ENCODE results near the gene KIF5C. TPM values are rescaled to one million over a fixed set of nuclear protein-coding genes. Genes with fewer than 3 reads are reported as not detected.

The KIF5C gene
- total and polyA plus RNA-seq, 2 donors (not counting 1 experiment from before 2014, with no cell fraction given) = 1.9 to 6.1 TPM

- Histone ChIP-seq H3K9me3 (ENCODE audit: control extremely low read depth in 1 of 3, control insufficient read depth in 2 of 3, insufficient read depth in 1 of 3, low read length in 2 of 3) (no peaks in the 10 kb centered on the region), H3K4me3 (ENCODE audit: control extremely low read depth in 1 of 5, extremely low read depth in 1 of 5, insufficient read depth in 1 of 5, low read depth in 2 of 5, low read length in 4 of 5) (no peak overlapping the region), H3K4me1 (ENCODE audit: control insufficient read depth in 2 of 2, insufficient read depth in 2 of 2, low read length in 2 of 2) (no peaks in the 10 kb centered on the region), H3K4me2 (replicated peaks; ENCODE audit: low read depth, low read length, poor library complexity, severe bottlenecking) (no peak overlapping the region), H2AFZ (ENCODE audit: insufficient read depth, low read depth, low read length, poor library complexity, severe bottlenecking) (no peak overlapping the region), H3K36me3 (replicated peaks in 1 of 2; ENCODE audit: control extremely low read depth in 1 of 2, control insufficient read depth in 1 of 2, extremely low read depth in 1 of 2, insufficient read depth in 2 of 2, low read length in 1 of 2) (no peaks in the 10 kb centered on the region), H3K79me2 (ENCODE audit: control insufficient read depth, insufficient read depth, low read length) (no peaks in the 10 kb centered on the region), H3K9ac (ENCODE audit: low read length) (no peak overlapping the region), H4K20me1 (ENCODE audit: control insufficient read depth, insufficient read depth, low read length, poor library complexity, severe bottlenecking) (no peaks in the 10 kb centered on the region), H3K27ac (ENCODE audit: low read length in 2 of 2) (no peak overlapping the region), H3K27me3 (replicated peaks in 1 of 4; ENCODE audit: control extremely low read depth in 1 of 4, control insufficient read depth in 3 of 4, insufficient read depth in 4 of 4, low read length in 3 of 4) (no peaks in the 10 kb centered on the region)
- ChIA-PET CTCF (no interaction called here), POLR2A (interaction anchor here (0.5 kb wide), 1 partner anchor 180 kb away, joined by 7 read pairs; no protein-coding TSS in a partner anchor)
- intact Hi-C loops (cut with micrococcal nuclease) = no loop called here
- WGBS (ENCODE audit: insufficient coverage) = 100% methylated on average over 2 of the region's 3 CpGs
- H3K9me3 Mint-ChIP-seq (ENCODE audit: insufficient read depth) = no peaks in the 10 kb centered on the region
- no peaks in the 10 kb centered on the region for H3K27me3 Mint-ChIP-seq
- ATAC-seq (ENCODE audit: low read depth) (no peak), DNase-seq (no peak)
- no peak overlapping the region for H3K27ac Mint-ChIP-seq
- no peak overlapping the region for H3K4me3 Mint-ChIP-seq
- no peaks in the 10 kb centered on the region for H3K4me1 Mint-ChIP-seq
- TF ChIP-seq CTCF (IDR thresholded peaks at IDR 0.05) (no peak), EZH2 (IDR thresholded peaks at IDR 0.05; ENCODE audit: borderline replicate concordance, insufficient read depth, low read depth, low read length, poor library complexity, severe bottlenecking) (no peak)
Observed at GRCh38 chr2:148954536-148954935, 79.5 kb downstream of the KIF5C start.

DNA sequence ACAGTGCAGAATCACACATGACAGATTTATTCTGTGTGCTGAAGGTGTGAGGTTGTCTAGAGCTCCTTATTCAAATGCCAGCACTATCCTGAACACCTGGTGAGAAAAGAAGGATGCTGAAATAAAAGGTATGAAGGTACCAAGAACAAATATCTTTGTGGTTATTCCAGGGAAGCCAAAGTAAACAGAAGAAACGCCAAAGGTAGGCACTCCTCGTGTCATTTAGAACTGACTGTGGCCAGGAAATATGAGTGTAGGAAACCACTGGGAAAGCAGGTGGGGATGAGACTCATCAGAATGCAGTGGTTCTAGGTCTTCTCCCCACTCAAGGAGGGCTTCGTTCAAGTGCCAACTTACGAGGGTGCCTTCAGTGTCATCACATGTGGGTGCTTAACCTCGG lies 80.8 kb downstream of the KIF5C start:
- POLR2A ChIA-PET = no interaction called here
- no peaks in the 10 kb centered on the region for H3K79me2 ChIP-seq (ENCODE audit: control insufficient read depth, insufficient read depth, low read length)
- TF ChIP-seq CTCF (IDR thresholded peaks at IDR 0.05) (no peak), EZH2 (IDR thresholded peaks at IDR 0.05; ENCODE audit: borderline replicate concordance, insufficient read depth, low read depth, low read length, poor library complexity, severe bottlenecking) (no peak)
- WGBS (ENCODE audit: insufficient coverage) = 83% methylated on average over 5 of the region's 5 CpGs
- H3K36me3 ChIP-seq (replicated peaks in 1 of 2; ENCODE audit: control extremely low read depth in 1 of 2, control insufficient read depth in 1 of 2, extremely low read depth in 1 of 2, insufficient read depth in 2 of 2, low read length in 1 of 2) = no peaks in the 10 kb centered on the region
- H3K27me3 ChIP-seq (replicated peaks in 1 of 4; ENCODE audit: control extremely low read depth in 1 of 4, control insufficient read depth in 3 of 4, insufficient read depth in 4 of 4, low read length in 3 of 4) = no peaks in the 10 kb centered on the region
- no peak overlapping the region for H3K9ac ChIP-seq (ENCODE audit: low read length)
- Mint-ChIP-seq H3K27ac (no peak overlapping the region), H3K27me3 (no peaks in the 10 kb centered on the region), H3K4me1 (no peaks in the 10 kb centered on the region), H3K9me3 (ENCODE audit: insufficient read depth) (no peaks in the 10 kb centered on the region), H3K4me3 (no peak overlapping the region)
- no peak overlapping the region for H3K4me2 ChIP-seq (replicated peaks; ENCODE audit: low read depth, low read length, poor library complexity, severe bottlenecking)
- H2AFZ ChIP-seq (ENCODE audit: insufficient read depth, low read depth, low read length, poor library complexity, severe bottlenecking) = no peak overlapping the region
- no peak overlapping the region for H3K27ac ChIP-seq (ENCODE audit: low read length in 2 of 2)
- no peaks in the 10 kb centered on the region for H3K4me1 ChIP-seq (ENCODE audit: control insufficient read depth in 2 of 2, insufficient read depth in 2 of 2, low read length in 2 of 2)
- no peak for ATAC-seq (ENCODE audit: low read depth)
- intact Hi-C loops (cut with micrococcal nuclease) = no loop called here
- no peaks in the 10 kb centered on the region for H4K20me1 ChIP-seq (ENCODE audit: control insufficient read depth, insufficient read depth, low read length, poor library complexity, severe bottlenecking)
- no peak overlapping the region for H3K4me3 ChIP-seq (ENCODE audit: control extremely low read depth in 1 of 5, extremely low read depth in 1 of 5, insufficient read depth in 1 of 5, low read depth in 2 of 5, low read length in 4 of 5)
- no peak for DNase-seq
- CTCF ChIA-PET = no interaction called here
- H3K9me3 ChIP-seq (ENCODE audit: control extremely low read depth in 1 of 3, control insufficient read depth in 2 of 3, insufficient read depth in 1 of 3, low read length in 2 of 3) = no peaks in the 10 kb centered on the region

All from B cell (primary cell).